ENCODE measurements around the gene RPRML. TPM values are rescaled to one million over a fixed set of nuclear protein-coding genes. Genes with fewer than 3 reads are reported as not detected.

The RPRML gene
- total RNA-seq, 1 experiment from 2014 or later: 4.7 TPM

GRCh38 chr17:46974086-46974485 is 5.0 kb downstream of the RPRML start:
- CTCF ChIA-PET: interaction anchor here (7.1 kb wide), 1 partner anchor 30 kb away, joined by 118 read pairs; no protein-coding TSS in a partner anchor
- Mint-ChIP-seq H3K4me3 (no peak overlapping the region), H3K9me3 (no peaks in the 10 kb centered on the region), H3K27ac (no peak overlapping the region), H3K27me3 (ENCODE audit: low read depth) (peaks cover 13% of the 10 kb centered on the region), H3K36me3 (peaks cover 5% of the 10 kb centered on the region), H3K4me1 (peaks cover 23% of the 10 kb centered on the region)
- ATAC-seq (no peak), DNase-seq (ENCODE audit: low spot score) (no peak)
- TF ChIP-seq JUN (CRISPR knock-in tag; IDR thresholded peaks at IDR 0.05) (no peak), SMAD4 (CRISPR knock-in tag; IDR thresholded peaks at IDR 0.05) (no peak), TCF7 (CRISPR knock-in tag; IDR thresholded peaks at IDR 0.05; ENCODE audit: low read depth) (no peak), ELF4 (CRISPR knock-in tag; IDR thresholded peaks at IDR 0.05; ENCODE audit: low read depth) (no peak), ZNF281 (CRISPR knock-in tag; IDR thresholded peaks at IDR 0.05) (no peak), ZNF425 (CRISPR knock-in tag; conservative IDR thresholded peaks at IDR 0.05) (no peak), PREB (CRISPR knock-in tag; IDR thresholded peaks at IDR 0.05; ENCODE audit: borderline replicate concordance) (no peak), NFE2L1 (CRISPR knock-in tag; IDR thresholded peaks at IDR 0.05) (no peak), ZNF416 (CRISPR knock-in tag; IDR thresholded peaks at IDR 0.05) (no peak), SMAD3 (CRISPR knock-in tag; IDR thresholded peaks at IDR 0.05; ENCODE audit: borderline replicate concordance) (no peak), ZNF138 (CRISPR knock-in tag; conservative IDR thresholded peaks at IDR 0.05) (no peak), ZNF423 (CRISPR knock-in tag; IDR thresholded peaks at IDR 0.05) (no peak), NR2C2 (CRISPR knock-in tag; IDR thresholded peaks at IDR 0.05) (no peak)
- TF ChIP-seq, protein P1, sequence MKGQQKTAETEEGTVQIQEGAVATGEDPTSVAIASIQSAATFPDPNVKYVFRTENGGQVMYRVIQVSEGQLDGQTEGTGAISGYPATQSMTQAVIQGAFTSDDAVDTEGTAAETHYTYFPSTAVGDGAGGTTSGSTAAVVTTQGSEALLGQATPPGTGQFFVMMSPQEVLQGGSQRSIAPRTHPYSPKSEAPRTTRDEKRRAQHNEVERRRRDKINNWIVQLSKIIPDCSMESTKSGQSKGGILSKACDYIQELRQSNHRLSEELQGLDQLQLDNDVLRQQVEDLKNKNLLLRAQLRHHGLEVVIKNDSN (CRISPR knock-in tag; IDR thresholded peaks at IDR 0.05): no peak
- TF ChIP-seq, protein P2, sequence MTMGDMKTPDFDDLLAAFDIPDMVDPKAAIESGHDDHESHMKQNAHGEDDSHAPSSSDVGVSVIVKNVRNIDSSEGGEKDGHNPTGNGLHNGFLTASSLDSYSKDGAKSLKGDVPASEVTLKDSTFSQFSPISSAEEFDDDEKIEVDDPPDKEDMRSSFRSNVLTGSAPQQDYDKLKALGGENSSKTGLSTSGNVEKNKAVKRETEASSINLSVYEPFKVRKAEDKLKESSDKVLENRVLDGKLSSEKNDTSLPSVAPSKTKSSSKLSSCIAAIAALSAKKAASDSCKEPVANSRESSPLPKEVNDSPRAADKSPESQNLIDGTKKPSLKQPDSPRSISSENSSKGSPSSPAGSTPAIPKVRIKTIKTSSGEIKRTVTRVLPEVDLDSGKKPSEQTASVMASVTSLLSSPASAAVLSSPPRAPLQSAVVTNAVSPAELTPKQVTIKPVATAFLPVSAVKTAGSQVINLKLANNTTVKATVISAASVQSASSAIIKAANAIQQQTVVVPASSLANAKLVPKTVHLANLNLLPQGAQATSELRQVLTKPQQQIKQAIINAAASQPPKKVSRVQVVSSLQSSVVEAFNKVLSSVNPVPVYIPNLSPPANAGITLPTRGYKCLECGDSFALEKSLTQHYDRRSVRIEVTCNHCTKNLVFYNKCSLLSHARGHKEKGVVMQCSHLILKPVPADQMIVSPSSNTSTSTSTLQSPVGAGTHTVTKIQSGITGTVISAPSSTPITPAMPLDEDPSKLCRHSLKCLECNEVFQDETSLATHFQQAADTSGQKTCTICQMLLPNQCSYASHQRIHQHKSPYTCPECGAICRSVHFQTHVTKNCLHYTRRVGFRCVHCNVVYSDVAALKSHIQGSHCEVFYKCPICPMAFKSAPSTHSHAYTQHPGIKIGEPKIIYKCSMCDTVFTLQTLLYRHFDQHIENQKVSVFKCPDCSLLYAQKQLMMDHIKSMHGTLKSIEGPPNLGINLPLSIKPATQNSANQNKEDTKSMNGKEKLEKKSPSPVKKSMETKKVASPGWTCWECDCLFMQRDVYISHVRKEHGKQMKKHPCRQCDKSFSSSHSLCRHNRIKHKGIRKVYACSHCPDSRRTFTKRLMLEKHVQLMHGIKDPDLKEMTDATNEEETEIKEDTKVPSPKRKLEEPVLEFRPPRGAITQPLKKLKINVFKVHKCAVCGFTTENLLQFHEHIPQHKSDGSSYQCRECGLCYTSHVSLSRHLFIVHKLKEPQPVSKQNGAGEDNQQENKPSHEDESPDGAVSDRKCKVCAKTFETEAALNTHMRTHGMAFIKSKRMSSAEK (CRISPR knock-in tag; IDR thresholded peaks at IDR 0.05; ENCODE audit: borderline replicate concordance): no peak
- TF ChIP-seq, protein P3, sequence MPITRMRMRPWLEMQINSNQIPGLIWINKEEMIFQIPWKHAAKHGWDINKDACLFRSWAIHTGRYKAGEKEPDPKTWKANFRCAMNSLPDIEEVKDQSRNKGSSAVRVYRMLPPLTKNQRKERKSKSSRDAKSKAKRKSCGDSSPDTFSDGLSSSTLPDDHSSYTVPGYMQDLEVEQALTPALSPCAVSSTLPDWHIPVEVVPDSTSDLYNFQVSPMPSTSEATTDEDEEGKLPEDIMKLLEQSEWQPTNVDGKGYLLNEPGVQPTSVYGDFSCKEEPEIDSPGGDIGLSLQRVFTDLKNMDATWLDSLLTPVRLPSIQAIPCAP (CRISPR knock-in tag; IDR thresholded peaks at IDR 0.05): no peak
- TF ChIP-seq, protein P4, sequence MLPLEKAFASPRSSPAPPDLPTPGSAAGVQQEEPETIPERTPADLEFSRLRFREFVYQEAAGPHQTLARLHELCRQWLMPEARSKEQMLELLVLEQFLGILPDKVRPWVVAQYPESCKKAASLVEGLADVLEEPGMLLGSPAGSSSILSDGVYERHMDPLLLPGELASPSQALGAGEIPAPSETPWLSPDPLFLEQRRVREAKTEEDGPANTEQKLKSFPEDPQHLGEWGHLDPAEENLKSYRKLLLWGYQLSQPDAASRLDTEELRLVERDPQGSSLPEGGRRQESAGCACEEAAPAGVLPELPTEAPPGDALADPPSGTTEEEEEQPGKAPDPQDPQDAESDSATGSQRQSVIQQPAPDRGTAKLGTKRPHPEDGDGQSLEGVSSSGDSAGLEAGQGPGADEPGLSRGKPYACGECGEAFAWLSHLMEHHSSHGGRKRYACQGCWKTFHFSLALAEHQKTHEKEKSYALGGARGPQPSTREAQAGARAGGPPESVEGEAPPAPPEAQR (CRISPR knock-in tag; IDR thresholded peaks at IDR 0.05): no peak
- POLR2A ChIA-PET: no interaction called here

All from WTC11 (cell line).